Colonic mucosa (tissue), 4 donors: ENCODE measurements around the gene WDR45. TPM values are rescaled to one million over a fixed set of nuclear protein-coding genes. Genes with fewer than 3 reads are reported as not detected.
A peak's percentile ranks its signal among the peaks of the same experiment; 100 is the strongest.
"Not testable (repeated sequence)": the region's sequence is repeated elsewhere in the genome, so short reads cannot be mapped to it uniquely, and the experiment has no call there.

Experiments used
- DNase-seq: peaks from one replicate; pipeline ENCODE4 v3.0.0-alpha.2; 2020
- H3K27ac ChIP-seq: fragments of 200-600 bp; one replicate; pipeline ENCODE4 v1.8.0; 2021
- H3K27me3 ChIP-seq: fragments of 200-600 bp; one replicate; pipeline ENCODE4 v1.8.0; 2021
- H3K36me3 ChIP-seq: fragments of 200-600 bp; one replicate; pipeline ENCODE4 v1.8.0; 2021
- H3K4me1 ChIP-seq: fragments of 200-600 bp; one replicate; pipeline ENCODE4 v1.8.0; 2021; ENCODE audit warnings: mild to moderate bottlenecking
- H3K4me3 ChIP-seq: fragments of 200-600 bp; one replicate; pipeline ENCODE4 v1.8.0; 2021
- H3K9ac ChIP-seq, 2 donors: one replicate each; pipeline ENCODE4 v1.7.0; 2013; ENCODE audit warnings: control low read depth in 2 of 2, low read depth in 2 of 2, low read length in 2 of 2
- H3K9me3 ChIP-seq: fragments of 200-600 bp; one replicate; pipeline ENCODE4 v1.8.0; 2021
- CTCF ChIP-seq: fragments of 200-600 bp; IDR thresholded peaks from one replicate; pipeline ENCODE4 v1.8.0; 2022; ENCODE audit warnings: antibody characterized with exemption, mild to moderate bottlenecking
- intact Hi-C: fragments of 100-400 bp; cut with DNase I; formaldehyde crosslinking; loops from one replicate; pipeline ENCODE4 v1.14.1; 2022
- total RNA-seq, 2 donors: library from RNA; stranded (reverse); fragmentation: NEBNext Ultra II Directional in 1 of 2; extraction: Animal tissue kit (Norgen Biotek cat#: 25700) in 1 of 2; gene quantifications; one replicate each; pipeline ENCODE4 v1.2.1, GENCODE V29; 2021
- donor health status: healthy.
- donor health status: DM: no; HTN: no; CAD: no.
- donor health status: DM: no; HTN: no; CAD: no.

WDR45 gene
- 10 to 100 TPM; 40.6 to 46.9 TPM for total RNA-seq

- H3K9me3 ChIP-seq = no peaks in the 10 kb centered on the region
- H3K4me1 ChIP-seq = no peaks in the 10 kb centered on the region
- peak within 1 kb of the TSS; percentile 93 for H3K27ac ChIP-seq
- TF ChIP-seq CTCF = no peak
- intact Hi-C loops = no loop called here
- H3K36me3 ChIP-seq = no peaks in the 10 kb centered on the region
- no peaks in the 10 kb centered on the region for H3K27me3 ChIP-seq
- H3K4me3 ChIP-seq = peak within 1 kb of the TSS; percentile 63
- H3K9ac ChIP-seq = peak within 1 kb of the TSS; percentile 73 to 76
- peak; percentile 76 for DNase-seq
Observed at GRCh38 chrX:49079489-49080428, at the start of gene WDR45. TSS of gene WDR45 (minus strand) at chrX:49079887. CDS start at chrX:49078095, 1,792 bp downstream.

GRCh38 chrX:49129427-49129826 lies 49.7 kb upstream of the WDR45 start:
- Histone ChIP-seq H3K27me3 (no peaks in the 10 kb centered on the region), H3K27ac (no peak overlapping the region), H3K9ac (no peak overlapping the region), H3K9me3 (no peaks in the 10 kb centered on the region), H3K36me3 (no peaks in the 10 kb centered on the region), H3K4me3 (no peak overlapping the region), H3K4me1 (no peaks in the 10 kb centered on the region)
- intact Hi-C loops = no loop called here
- no peak for DNase-seq
- TF ChIP-seq CTCF = no peak

- H3K9ac ChIP-seq, H3K27ac ChIP-seq, intact Hi-C loops, H3K36me3 ChIP-seq, H3K27me3 ChIP-seq, H3K9me3 ChIP-seq, DNase-seq, H3K4me3 ChIP-seq, H3K4me1 ChIP-seq: not testable (repeated sequence)
Observed at GRCh38 chrX:49127742-49128258, 48.1 kb upstream of the WDR45 start.

- Histone ChIP-seq H3K9me3 (no peaks in the 10 kb centered on the region), H3K27me3 (no peaks in the 10 kb centered on the region), H3K9ac (peak overlapping the region; percentile 83 to 87), H3K36me3 (no peaks in the 10 kb centered on the region), H3K4me3 (peak overlapping the region; percentile 56), H3K27ac (no peak overlapping the region), H3K4me1 (no peaks in the 10 kb centered on the region)
- intact Hi-C loops = loop anchor here (5.0 kb wide), 1 partner anchor 35 kb away; no protein-coding TSS in a partner anchor
- no peak for TF ChIP-seq CTCF
- no peak for DNase-seq
Observed at GRCh38 chrX:49122499-49122898, 42.8 kb upstream of the WDR45 start.

- no peaks in the 10 kb centered on the region for H3K36me3 ChIP-seq
- H3K4me1 ChIP-seq = no peaks in the 10 kb centered on the region
- no peak for DNase-seq
- no peaks in the 10 kb centered on the region for H3K9me3 ChIP-seq
- no peaks in the 10 kb centered on the region for H3K27me3 ChIP-seq
- no peak for TF ChIP-seq CTCF
- no peak overlapping the region for H3K27ac ChIP-seq
- no peak overlapping the region for H3K9ac ChIP-seq
- intact Hi-C loops = loop anchor here (5.0 kb wide), 1 partner anchor 37 kb away; no protein-coding TSS in a partner anchor
- H3K4me3 ChIP-seq = no peak overlapping the region
Observed at GRCh38 chrX:49120091-49120490, 40.4 kb upstream of the WDR45 start.

- Histone ChIP-seq H3K27me3 (no peaks in the 10 kb centered on the region), H3K9ac (no peak overlapping the region), H3K4me1 (no peaks in the 10 kb centered on the region), H3K27ac (no peak overlapping the region), H3K4me3 (no peak overlapping the region), H3K9me3 (no peaks in the 10 kb centered on the region), H3K36me3 (no peaks in the 10 kb centered on the region)
- intact Hi-C loops = no loop called here
- DNase-seq = no peak
- no peak for TF ChIP-seq CTCF
Observed at GRCh38 chrX:49117581-49117980, 37.9 kb upstream of the WDR45 start.
